ENCODE data around the gene SSH3. TPM values are rescaled to one million over a fixed set of nuclear protein-coding genes. Genes with fewer than 3 reads are reported as not detected.

SSH3 gene
- total and polyA plus RNA-seq, 4 donors, result 4.8 to 10.4 (median 8.1) TPM

DNA sequence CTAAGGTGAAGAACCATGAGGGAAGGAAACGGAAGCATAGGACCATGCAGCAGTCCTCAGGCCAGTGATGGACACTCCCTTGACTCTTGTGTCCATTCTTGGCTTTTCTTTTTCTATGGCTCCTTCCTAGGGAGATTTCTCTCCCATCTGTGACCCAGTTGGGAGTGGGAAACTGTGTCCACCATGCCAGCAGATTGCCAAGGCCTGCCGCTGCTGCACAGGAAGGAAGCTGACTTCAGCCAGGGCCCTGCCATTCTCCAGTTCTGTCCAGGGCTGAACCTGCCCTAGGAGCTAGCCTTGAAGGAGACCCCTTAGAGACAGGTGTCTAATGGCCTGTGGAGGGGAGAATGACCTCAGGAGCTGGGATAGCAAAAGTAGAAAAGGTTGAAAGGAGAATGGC is 17.4 kb downstream of the SSH3 start:
- WGBS, result 96% methylated on average over 2 of the region's 2 CpGs
- TF ChIP-seq SP1 (IDR thresholded peaks at IDR 0.05) (no peak), HNF4A (conservative IDR thresholded peaks at IDR 0.05) (no peak), FOXA2 (IDR thresholded peaks at IDR 0.05) (no peak), RAD21 (IDR thresholded peaks at IDR 0.05) (no peak), YY1 (IDR thresholded peaks at IDR 0.05) (no peak), FOXA1 (IDR thresholded peaks at IDR 0.05) (no peak), JUND (IDR thresholded peaks at IDR 0.05) (no peak), NR2F2 (IDR thresholded peaks at IDR 0.05) (no peak), EGR1 (IDR thresholded peaks at IDR 0.05; ENCODE audit: low read depth in 2 of 2) (no peak), HNF4G (IDR thresholded peaks at IDR 0.05) (no peak), TAF1 (conservative IDR thresholded peaks at IDR 0.05) (no peak), GABPA (IDR thresholded peaks at IDR 0.05 in 1 of 2, conservative IDR thresholded peaks at IDR 0.05 in 1 of 2) (no peak), RXRA (IDR thresholded peaks at IDR 0.05) (no peak)
- TF ChIP-seq, protein P1, sequence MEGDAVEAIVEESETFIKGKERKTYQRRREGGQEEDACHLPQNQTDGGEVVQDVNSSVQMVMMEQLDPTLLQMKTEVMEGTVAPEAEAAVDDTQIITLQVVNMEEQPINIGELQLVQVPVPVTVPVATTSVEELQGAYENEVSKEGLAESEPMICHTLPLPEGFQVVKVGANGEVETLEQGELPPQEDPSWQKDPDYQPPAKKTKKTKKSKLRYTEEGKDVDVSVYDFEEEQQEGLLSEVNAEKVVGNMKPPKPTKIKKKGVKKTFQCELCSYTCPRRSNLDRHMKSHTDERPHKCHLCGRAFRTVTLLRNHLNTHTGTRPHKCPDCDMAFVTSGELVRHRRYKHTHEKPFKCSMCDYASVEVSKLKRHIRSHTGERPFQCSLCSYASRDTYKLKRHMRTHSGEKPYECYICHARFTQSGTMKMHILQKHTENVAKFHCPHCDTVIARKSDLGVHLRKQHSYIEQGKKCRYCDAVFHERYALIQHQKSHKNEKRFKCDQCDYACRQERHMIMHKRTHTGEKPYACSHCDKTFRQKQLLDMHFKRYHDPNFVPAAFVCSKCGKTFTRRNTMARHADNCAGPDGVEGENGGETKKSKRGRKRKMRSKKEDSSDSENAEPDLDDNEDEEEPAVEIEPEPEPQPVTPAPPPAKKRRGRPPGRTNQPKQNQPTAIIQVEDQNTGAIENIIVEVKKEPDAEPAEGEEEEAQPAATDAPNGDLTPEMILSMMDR (IDR thresholded peaks at IDR 0.05; ENCODE audit: low read depth, low read length, missing input control), result no peak
- TF ChIP-seq, protein P2, sequence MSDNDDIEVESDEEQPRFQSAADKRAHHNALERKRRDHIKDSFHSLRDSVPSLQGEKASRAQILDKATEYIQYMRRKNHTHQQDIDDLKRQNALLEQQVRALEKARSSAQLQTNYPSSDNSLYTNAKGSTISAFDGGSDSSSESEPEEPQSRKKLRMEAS (IDR thresholded peaks at IDR 0.05), result no peak
- TF ChIP-seq, protein P3, sequence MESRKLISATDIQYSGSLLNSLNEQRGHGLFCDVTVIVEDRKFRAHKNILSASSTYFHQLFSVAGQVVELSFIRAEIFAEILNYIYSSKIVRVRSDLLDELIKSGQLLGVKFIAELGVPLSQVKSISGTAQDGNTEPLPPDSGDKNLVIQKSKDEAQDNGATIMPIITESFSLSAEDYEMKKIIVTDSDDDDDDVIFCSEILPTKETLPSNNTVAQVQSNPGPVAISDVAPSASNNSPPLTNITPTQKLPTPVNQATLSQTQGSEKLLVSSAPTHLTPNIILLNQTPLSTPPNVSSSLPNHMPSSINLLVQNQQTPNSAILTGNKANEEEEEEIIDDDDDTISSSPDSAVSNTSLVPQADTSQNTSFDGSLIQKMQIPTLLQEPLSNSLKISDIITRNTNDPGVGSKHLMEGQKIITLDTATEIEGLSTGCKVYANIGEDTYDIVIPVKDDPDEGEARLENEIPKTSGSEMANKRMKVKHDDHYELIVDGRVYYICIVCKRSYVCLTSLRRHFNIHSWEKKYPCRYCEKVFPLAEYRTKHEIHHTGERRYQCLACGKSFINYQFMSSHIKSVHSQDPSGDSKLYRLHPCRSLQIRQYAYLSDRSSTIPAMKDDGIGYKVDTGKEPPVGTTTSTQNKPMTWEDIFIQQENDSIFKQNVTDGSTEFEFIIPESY (IDR thresholded peaks at IDR 0.05), result no peak
- TF ChIP-seq, protein P4, sequence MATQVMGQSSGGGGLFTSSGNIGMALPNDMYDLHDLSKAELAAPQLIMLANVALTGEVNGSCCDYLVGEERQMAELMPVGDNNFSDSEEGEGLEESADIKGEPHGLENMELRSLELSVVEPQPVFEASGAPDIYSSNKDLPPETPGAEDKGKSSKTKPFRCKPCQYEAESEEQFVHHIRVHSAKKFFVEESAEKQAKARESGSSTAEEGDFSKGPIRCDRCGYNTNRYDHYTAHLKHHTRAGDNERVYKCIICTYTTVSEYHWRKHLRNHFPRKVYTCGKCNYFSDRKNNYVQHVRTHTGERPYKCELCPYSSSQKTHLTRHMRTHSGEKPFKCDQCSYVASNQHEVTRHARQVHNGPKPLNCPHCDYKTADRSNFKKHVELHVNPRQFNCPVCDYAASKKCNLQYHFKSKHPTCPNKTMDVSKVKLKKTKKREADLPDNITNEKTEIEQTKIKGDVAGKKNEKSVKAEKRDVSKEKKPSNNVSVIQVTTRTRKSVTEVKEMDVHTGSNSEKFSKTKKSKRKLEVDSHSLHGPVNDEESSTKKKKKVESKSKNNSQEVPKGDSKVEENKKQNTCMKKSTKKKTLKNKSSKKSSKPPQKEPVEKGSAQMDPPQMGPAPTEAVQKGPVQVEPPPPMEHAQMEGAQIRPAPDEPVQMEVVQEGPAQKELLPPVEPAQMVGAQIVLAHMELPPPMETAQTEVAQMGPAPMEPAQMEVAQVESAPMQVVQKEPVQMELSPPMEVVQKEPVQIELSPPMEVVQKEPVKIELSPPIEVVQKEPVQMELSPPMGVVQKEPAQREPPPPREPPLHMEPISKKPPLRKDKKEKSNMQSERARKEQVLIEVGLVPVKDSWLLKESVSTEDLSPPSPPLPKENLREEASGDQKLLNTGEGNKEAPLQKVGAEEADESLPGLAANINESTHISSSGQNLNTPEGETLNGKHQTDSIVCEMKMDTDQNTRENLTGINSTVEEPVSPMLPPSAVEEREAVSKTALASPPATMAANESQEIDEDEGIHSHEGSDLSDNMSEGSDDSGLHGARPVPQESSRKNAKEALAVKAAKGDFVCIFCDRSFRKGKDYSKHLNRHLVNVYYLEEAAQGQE (IDR thresholded peaks at IDR 0.05), result no peak
- TF ChIP-seq, protein P5, sequence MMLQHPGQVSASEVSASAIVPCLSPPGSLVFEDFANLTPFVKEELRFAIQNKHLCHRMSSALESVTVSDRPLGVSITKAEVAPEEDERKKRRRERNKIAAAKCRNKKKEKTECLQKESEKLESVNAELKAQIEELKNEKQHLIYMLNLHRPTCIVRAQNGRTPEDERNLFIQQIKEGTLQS (IDR thresholded peaks at IDR 0.05), result no peak
- Histone ChIP-seq H3K4me1 (ENCODE audit: control insufficient read depth in 4 of 4, insufficient read depth in 4 of 4, low read length in 3 of 4) (peaks cover 1 to 12% (median 5%) of the 10 kb centered on the region in 4 donors), H3K27ac (ENCODE audit: low read depth in 1 of 2, low read length in 2 of 2) (no peak overlapping the region), H3K9me3 (ENCODE audit: control insufficient read depth in 4 of 4, low read length in 3 of 4) (no peaks in the 10 kb centered on the region), H3K9ac (ENCODE audit: low read depth in 1 of 2, low read length in 2 of 2) (no peak overlapping the region), H3K4me3 (ENCODE audit: low read depth in 1 of 3, low read length in 3 of 3) (no peak overlapping the region), H3K36me3 (ENCODE audit: control insufficient read depth in 4 of 4, insufficient read depth in 3 of 4, low read depth in 1 of 4, low read length in 3 of 4) (no peaks in the 10 kb centered on the region), H3K27me3 (ENCODE audit: control insufficient read depth in 4 of 4, insufficient read depth in 4 of 4, low read length in 3 of 4) (no peaks in the 10 kb centered on the region)
- no peak for DNase-seq (ENCODE audit: low spot score)

Data from liver (tissue), 9 donors.